Fibroblast of mammary gland (primary cell): Measurements from ENCODE around the gene TMEM163.

Experiments used
- DNase-seq: peaks from one replicate; pipeline ENCODE4 v3.0.0-alpha.2; 2010; ENCODE audit warnings: low read depth
- H3K4me3 ChIP-seq: 2 replicates; pipeline ENCODE4 v1.5.1; 2011; ENCODE audit warnings: low read depth, mild to moderate bottlenecking, low read length, moderate library complexity; ENCODE audit not compliant: control insufficient read depth
- TF ChIP-seq, protein P1 (sequence below): conservative IDR thresholded peaks from 2 replicates; pipeline ENCODE4 v1.5.1; 2011; ENCODE audit warnings: low read depth, low read length, inconsistent platforms; ENCODE audit not compliant: control insufficient read depth, insufficient read depth

Gene TMEM163

GRCh38 chr2:134586326-134586965, 132.4 kb downstream of the TMEM163 start:
- H3K4me3 ChIP-seq = no peak overlapping the region
- TF ChIP-seq, protein P1, sequence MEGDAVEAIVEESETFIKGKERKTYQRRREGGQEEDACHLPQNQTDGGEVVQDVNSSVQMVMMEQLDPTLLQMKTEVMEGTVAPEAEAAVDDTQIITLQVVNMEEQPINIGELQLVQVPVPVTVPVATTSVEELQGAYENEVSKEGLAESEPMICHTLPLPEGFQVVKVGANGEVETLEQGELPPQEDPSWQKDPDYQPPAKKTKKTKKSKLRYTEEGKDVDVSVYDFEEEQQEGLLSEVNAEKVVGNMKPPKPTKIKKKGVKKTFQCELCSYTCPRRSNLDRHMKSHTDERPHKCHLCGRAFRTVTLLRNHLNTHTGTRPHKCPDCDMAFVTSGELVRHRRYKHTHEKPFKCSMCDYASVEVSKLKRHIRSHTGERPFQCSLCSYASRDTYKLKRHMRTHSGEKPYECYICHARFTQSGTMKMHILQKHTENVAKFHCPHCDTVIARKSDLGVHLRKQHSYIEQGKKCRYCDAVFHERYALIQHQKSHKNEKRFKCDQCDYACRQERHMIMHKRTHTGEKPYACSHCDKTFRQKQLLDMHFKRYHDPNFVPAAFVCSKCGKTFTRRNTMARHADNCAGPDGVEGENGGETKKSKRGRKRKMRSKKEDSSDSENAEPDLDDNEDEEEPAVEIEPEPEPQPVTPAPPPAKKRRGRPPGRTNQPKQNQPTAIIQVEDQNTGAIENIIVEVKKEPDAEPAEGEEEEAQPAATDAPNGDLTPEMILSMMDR = no peak
- no peak for DNase-seq

DNA sequence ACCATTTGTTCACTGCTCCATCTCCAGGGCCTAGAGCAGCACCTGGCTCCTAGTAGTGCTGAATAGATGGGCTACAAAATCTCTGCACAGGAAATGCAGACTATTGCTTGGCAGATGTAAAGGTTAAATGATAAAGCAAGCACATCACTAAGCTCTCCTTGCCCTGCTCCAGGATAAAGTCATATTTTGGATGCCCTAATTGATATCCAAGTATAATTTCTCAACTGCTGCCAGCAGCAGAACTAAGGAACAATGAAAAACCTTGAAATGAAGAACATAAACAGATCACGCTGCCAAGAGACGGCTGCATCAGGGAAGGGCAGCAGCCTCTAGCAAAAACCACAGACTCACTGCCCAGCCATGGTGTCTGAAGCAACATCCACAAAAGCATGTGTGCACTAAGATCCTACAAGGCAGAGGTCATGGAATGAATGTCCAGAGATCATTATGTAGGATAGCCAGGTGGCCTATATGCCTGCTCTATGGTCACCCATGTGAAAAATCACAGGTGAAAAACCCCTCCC, 134.7 kb downstream of the TMEM163 start:
- TF ChIP-seq, protein P1 = no peak
- no peak for DNase-seq
- H3K4me3 ChIP-seq = no peak overlapping the region

DNA sequence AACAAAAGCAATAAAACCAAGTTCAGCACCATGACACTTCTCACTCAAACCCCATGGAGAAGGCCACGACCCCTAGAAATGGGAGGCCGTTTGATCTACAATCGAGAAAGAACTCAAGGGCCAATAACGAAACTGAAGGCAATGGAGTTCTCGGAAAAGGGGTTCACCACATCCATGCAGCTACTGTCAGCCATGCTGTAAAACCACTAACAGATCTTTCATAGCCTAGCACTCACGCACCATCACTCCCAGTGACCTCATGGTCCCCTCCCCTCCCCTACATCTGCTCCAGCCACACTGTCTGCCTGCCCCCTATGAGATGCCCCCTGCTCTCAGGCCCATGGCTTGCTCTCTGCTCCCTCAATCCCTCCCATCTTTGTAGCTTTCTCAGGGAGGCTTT, 135.3 kb downstream of the TMEM163 start:
- TF ChIP-seq, protein P1 = no peak
- no peak overlapping the region for H3K4me3 ChIP-seq
- no peak for DNase-seq

DNA sequence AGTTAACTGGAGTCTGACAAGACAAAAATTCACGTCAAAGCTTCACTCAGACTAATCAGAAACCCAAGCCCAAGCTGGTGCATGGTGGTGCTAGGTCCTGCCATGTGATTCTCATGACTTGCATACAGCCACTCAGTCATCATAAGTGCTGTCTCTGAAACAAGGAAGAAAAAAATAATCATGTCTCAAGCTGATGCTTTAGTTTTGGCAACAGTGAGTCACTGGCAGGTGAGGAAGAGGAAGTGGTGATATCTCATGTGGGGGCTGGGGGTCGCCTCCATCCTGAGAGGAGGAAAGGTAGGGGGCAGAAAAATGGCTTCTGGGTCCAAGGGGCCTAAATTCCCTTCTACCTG, 136.3 kb downstream of the TMEM163 start:
- TF ChIP-seq, protein P1 = no peak
- H3K4me3 ChIP-seq = no peak overlapping the region
- DNase-seq = no peak

GRCh38 chr2:134581877-134582546, 136.8 kb downstream of the TMEM163 start:
- TF ChIP-seq, protein P1 = no peak
- DNase-seq = no peak
- no peak overlapping the region for H3K4me3 ChIP-seq

DNA sequence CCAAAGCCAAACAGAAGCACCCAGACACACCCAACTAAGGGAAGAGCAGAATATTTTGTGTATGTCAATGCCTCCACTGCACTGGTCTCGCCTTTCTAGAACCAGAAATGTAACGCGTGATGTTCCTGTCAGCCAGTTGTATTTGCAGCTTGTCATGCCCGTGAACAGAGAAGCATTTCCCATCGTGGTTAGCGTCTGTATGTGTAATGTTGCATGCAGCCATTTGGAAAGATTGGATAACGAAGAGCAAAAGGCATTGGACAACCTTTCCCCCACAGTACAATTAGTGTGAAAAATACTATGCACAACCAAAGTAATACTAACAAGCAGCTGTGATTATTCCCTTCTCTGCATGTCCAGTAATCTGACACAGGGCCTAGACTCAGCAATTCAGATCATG, 140.5 kb downstream of the TMEM163 start:
- no peak overlapping the region for H3K4me3 ChIP-seq
- TF ChIP-seq, protein P1 = no peak
- DNase-seq = no peak
